Thoracic aorta (tissue), 2 donors: ENCODE results near the gene SMARCD3. TPM values are rescaled to one million over a fixed set of nuclear protein-coding genes. Genes with fewer than 3 reads are reported as not detected.

Experiments
- ATAC-seq: fragments of 150-250 bp; one replicate; pipeline ENCODE4 v1.8.0; 2017; ENCODE audit warnings: low read depth; ENCODE audit not compliant: insufficient number of reproducible peaks, low FRiP score
- DNase-seq: peaks from one replicate; pipeline ENCODE4 v3.0.0-alpha.2; 2020; ENCODE audit warnings: low spot score
- H3K27ac ChIP-seq, 2 donors: fragments of 200-600 bp; sonication (generic); 1 replicate in 1 of 2; 2 replicates in 1 of 2; pipeline ENCODE4 v1.5.1; 2016; ENCODE audit warnings: mild to moderate bottlenecking in 2 of 2, moderate library complexity in 2 of 2
- H3K27me3 ChIP-seq: fragments of 200-600 bp; sonication (generic); replicated peaks from 2 replicates; pipeline ENCODE4 v1.6.0; 2016; ENCODE audit warnings: mild to moderate bottlenecking; ENCODE audit not compliant: insufficient read depth
- H3K36me3 ChIP-seq: fragments of 200-600 bp; sonication (generic); one replicate; pipeline ENCODE4 v1.5.1; 2016
- H3K4me1 ChIP-seq, 2 donors: fragments of 200-600 bp; sonication (generic); 1 replicate in 1 of 2; 2 replicates in 1 of 2; pipeline versions ENCODE4 v1.5.1 to v1.6.0; 2016; ENCODE audit warnings: low read depth in 2 of 2, mild to moderate bottlenecking in 1 of 2; ENCODE audit not compliant: control insufficient read depth in 1 of 2
- H3K4me3 ChIP-seq: fragments of 200-600 bp; sonication (generic); 2 replicates; pipeline ENCODE4 v1.5.1; 2016; ENCODE audit warnings: mild to moderate bottlenecking
- H3K9me3 ChIP-seq: fragments of 200-600 bp; sonication (generic); 2 replicates; pipeline ENCODE4 v1.5.1; 2016
- CTCF ChIP-seq: fragments of 200-600 bp; sonication (generic); IDR thresholded peaks from one replicate; pipeline ENCODE4 v1.5.1; 2019; ENCODE audit warnings: antibody characterized with exemption
- total RNA-seq, 2 donors: library from RNA; depleted of rRNA; stranded (reverse); fragments of >200 nt; gene quantifications; one replicate each; pipeline versions ENCODE4 v1.1.0 to v1.2.3, GENCODE V29; 2016

The SMARCD3 gene
- total RNA-seq, 2 donors from 2014 or later, result 51.1 to 110 TPM

- peaks cover 10 to 30% of the 10 kb centered on the region in 2 donors for H3K4me1 ChIP-seq
- H3K27ac ChIP-seq, result no peak overlapping the region
- H3K27me3 ChIP-seq, result no peaks in the 10 kb centered on the region
- DNase-seq (no peak), ATAC-seq (no peak)
- H3K9me3 ChIP-seq, result no peaks in the 10 kb centered on the region
- H3K4me3 ChIP-seq, result no peak overlapping the region
- TF ChIP-seq CTCF, result no peak
- H3K36me3 ChIP-seq, result peaks cover 46% of the 10 kb centered on the region
Observed at GRCh38 chr7:151236406-151236805, 12.1 kb downstream of the SMARCD3 start.

- Histone ChIP-seq H3K9me3 (no peaks in the 10 kb centered on the region), H3K36me3 (peaks cover 46% of the 10 kb centered on the region), H3K27ac (no peak overlapping the region), H3K4me1 (peaks cover 10 to 26% of the 10 kb centered on the region in 2 donors), H3K27me3 (no peaks in the 10 kb centered on the region), H3K4me3 (no peak overlapping the region)
- DNase-seq, result no peak
- TF ChIP-seq CTCF, result no peak
- no peak for ATAC-seq
Observed at GRCh38 chr7:151235091-151235787, 13.3 kb downstream of the SMARCD3 start.

- no peaks in the 10 kb centered on the region for H3K27me3 ChIP-seq
- TF ChIP-seq CTCF, result no peak
- H3K4me3 ChIP-seq, result peak overlapping the region; percentile 95
- peaks cover 33% of the 10 kb centered on the region for H3K36me3 ChIP-seq
- H3K27ac ChIP-seq, result peak overlapping the region; percentile 90 to 93
- DNase-seq (no peak), ATAC-seq (no peak)
- H3K4me1 ChIP-seq, result peaks cover 10 to 26% of the 10 kb centered on the region in 2 donors
- no peaks in the 10 kb centered on the region for H3K9me3 ChIP-seq
Observed at GRCh38 chr7:151233804-151234203, 14.7 kb downstream of the SMARCD3 start.

GRCh38 chr7:151232917-151233701, 15.4 kb downstream of the SMARCD3 start:
- H3K27me3 ChIP-seq, result no peaks in the 10 kb centered on the region
- DNase-seq, result peak; percentile 59
- no peak for TF ChIP-seq CTCF
- peak; percentile 29 for ATAC-seq
- H3K36me3 ChIP-seq, result peaks cover 28% of the 10 kb centered on the region
- H3K27ac ChIP-seq, result peak overlapping the region; percentile 90 to 93
- H3K4me1 ChIP-seq, result peaks cover 10 to 29% of the 10 kb centered on the region in 2 donors
- H3K4me3 ChIP-seq, result peak overlapping the region; percentile 95
- no peaks in the 10 kb centered on the region for H3K9me3 ChIP-seq
